Activated naive CD8-positive, alpha-beta T cell treated with anti-CD3 and anti-CD28 coated beads for 36 hours (primary cell): ENCODE measurements around the gene PITPNC1. TPM values are rescaled to one million over a fixed set of nuclear protein-coding genes. Genes with fewer than 3 reads are reported as not detected.
"Not testable (repeated sequence)": the region's sequence is repeated elsewhere in the genome, so short reads cannot be mapped to it uniquely, and the experiment has no call there.

Experiments used
- DNase-seq: peaks from one replicate; pipeline ENCODE4 v3.0.0; 2021
- H3K27ac Mint-ChIP-seq: one replicate; pipeline ENCODE4 v1.8.0; 2022; ENCODE audit warnings: mild to moderate bottlenecking, moderate library complexity, mixed read lengths
- H3K27me3 Mint-ChIP-seq: one replicate; pipeline ENCODE4 v1.8.0; 2022; ENCODE audit warnings: mild to moderate bottlenecking, mixed read lengths
- H3K36me3 Mint-ChIP-seq: one replicate; pipeline ENCODE4 v1.8.0; 2021; ENCODE audit warnings: mild to moderate bottlenecking, mixed read lengths
- H3K4me1 Mint-ChIP-seq: one replicate; pipeline ENCODE4 v1.8.0; 2021; ENCODE audit warnings: mixed read lengths
- H3K4me3 Mint-ChIP-seq: one replicate; pipeline ENCODE4 v1.8.0; 2022; ENCODE audit warnings: mild to moderate bottlenecking, moderate library complexity, mixed read lengths
- H3K9me3 Mint-ChIP-seq: one replicate; pipeline ENCODE4 v1.8.0; 2022; ENCODE audit warnings: mixed read lengths
- total RNA-seq, 2 experiments: library from RNA; stranded (reverse); gene quantifications; one replicate each; pipeline ENCODE4 v1.2.3, GENCODE V29; 2021

PITPNC1 gene
- total RNA-seq, 2 experiments from 2014 or later = 50.1 to 51.1 TPM

GRCh38 chr17:67642488-67642887 lies 265.4 kb downstream of the PITPNC1 start:
- H3K4me3 Mint-ChIP-seq = no peak overlapping the region
- H3K27ac Mint-ChIP-seq = no peak overlapping the region
- no peaks in the 10 kb centered on the region for H3K27me3 Mint-ChIP-seq
- H3K9me3 Mint-ChIP-seq = no peaks in the 10 kb centered on the region
- no peak for DNase-seq
- no peaks in the 10 kb centered on the region for H3K36me3 Mint-ChIP-seq
- H3K4me1 Mint-ChIP-seq = peaks cover 2% of the 10 kb centered on the region

DNA sequence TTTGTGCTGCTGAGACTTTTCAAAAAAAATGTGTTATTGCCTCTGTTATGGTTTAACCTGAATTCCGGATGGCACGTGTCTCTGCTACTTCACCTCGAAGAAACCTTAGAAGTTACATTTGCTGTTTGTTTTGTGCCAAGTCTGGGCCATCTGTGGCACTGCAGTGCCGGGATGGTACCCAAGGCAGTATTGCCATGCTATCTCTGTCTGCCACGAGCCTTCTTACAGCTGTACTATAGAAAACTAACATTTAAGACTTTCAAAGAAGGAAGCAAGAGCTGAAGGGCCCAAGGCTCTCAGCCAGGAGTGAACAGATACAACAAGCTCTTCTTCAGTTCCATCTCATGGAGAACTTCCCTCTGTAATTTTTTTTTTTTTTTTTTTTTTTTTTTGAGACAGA lies 267.0 kb downstream of the PITPNC1 start:
- DNase-seq = no peak
- H3K4me3 Mint-ChIP-seq = no peak overlapping the region
- H3K27me3 Mint-ChIP-seq = no peaks in the 10 kb centered on the region
- peaks cover 4% of the 10 kb centered on the region for H3K4me1 Mint-ChIP-seq
- H3K36me3 Mint-ChIP-seq = no peaks in the 10 kb centered on the region
- H3K27ac Mint-ChIP-seq = no peak overlapping the region
- no peaks in the 10 kb centered on the region for H3K9me3 Mint-ChIP-seq

- not testable (repeated sequence) for DNase-seq, H3K4me1 Mint-ChIP-seq, H3K27me3 Mint-ChIP-seq, H3K27ac Mint-ChIP-seq, H3K9me3 Mint-ChIP-seq, H3K4me3 Mint-ChIP-seq, H3K36me3 Mint-ChIP-seq
Measured at GRCh38 chr17:67645195-67645594, 268.1 kb downstream of the PITPNC1 start.

DNA sequence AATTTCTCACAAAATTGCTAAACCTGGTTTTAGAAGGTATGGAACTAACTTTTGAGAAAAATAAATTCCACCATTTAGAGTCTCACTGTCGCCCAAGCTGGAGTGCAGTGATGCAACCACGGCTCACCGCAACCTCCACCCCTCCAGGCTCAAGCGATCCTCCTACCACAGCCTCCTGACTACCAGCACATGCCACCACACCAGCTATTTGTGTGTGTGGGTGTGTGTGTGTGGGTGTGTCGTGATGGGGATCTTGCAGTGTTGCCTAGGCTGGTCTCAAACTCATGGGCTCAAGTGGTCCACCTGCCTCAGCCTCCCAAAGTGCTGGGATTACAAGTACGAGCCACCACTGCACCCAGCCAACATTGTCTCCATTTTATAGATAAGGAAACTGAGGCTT lies 269.4 kb downstream of the PITPNC1 start:
- Mint-ChIP-seq H3K4me1 (peaks cover 6% of the 10 kb centered on the region), H3K27me3 (no peaks in the 10 kb centered on the region), H3K9me3 (no peaks in the 10 kb centered on the region), H3K4me3 (no peak overlapping the region), H3K27ac (no peak overlapping the region), H3K36me3 (no peaks in the 10 kb centered on the region)
- no peak for DNase-seq

- Mint-ChIP-seq H3K27me3 (no peaks in the 10 kb centered on the region), H3K36me3 (no peaks in the 10 kb centered on the region), H3K9me3 (no peaks in the 10 kb centered on the region), H3K27ac (no peak overlapping the region), H3K4me1 (peaks cover 6% of the 10 kb centered on the region), H3K4me3 (no peak overlapping the region)
- no peak for DNase-seq
Measured at GRCh38 chr17:67647482-67647881, 270.4 kb downstream of the PITPNC1 start.

- Mint-ChIP-seq H3K4me1 (peaks cover 6% of the 10 kb centered on the region), H3K9me3 (no peaks in the 10 kb centered on the region), H3K27ac (no peak overlapping the region), H3K27me3 (no peaks in the 10 kb centered on the region), H3K36me3 (no peaks in the 10 kb centered on the region), H3K4me3 (no peak overlapping the region)
- DNase-seq = no peak
Measured at GRCh38 chr17:67648032-67648905, 271.2 kb downstream of the PITPNC1 start.

GRCh38 chr17:67648906-67649295 lies 271.8 kb downstream of the PITPNC1 start:
- not testable (repeated sequence) for DNase-seq, H3K4me1 Mint-ChIP-seq, H3K27me3 Mint-ChIP-seq, H3K9me3 Mint-ChIP-seq, H3K27ac Mint-ChIP-seq, H3K4me3 Mint-ChIP-seq, H3K36me3 Mint-ChIP-seq

- Mint-ChIP-seq H3K27me3 (no peaks in the 10 kb centered on the region), H3K4me3 (no peak overlapping the region), H3K4me1 (peaks cover 6% of the 10 kb centered on the region), H3K36me3 (no peaks in the 10 kb centered on the region), H3K27ac (no peak overlapping the region), H3K9me3 (no peaks in the 10 kb centered on the region)
- DNase-seq = no peak
Measured at GRCh38 chr17:67649891-67650290, 272.8 kb downstream of the PITPNC1 start.

DNA sequence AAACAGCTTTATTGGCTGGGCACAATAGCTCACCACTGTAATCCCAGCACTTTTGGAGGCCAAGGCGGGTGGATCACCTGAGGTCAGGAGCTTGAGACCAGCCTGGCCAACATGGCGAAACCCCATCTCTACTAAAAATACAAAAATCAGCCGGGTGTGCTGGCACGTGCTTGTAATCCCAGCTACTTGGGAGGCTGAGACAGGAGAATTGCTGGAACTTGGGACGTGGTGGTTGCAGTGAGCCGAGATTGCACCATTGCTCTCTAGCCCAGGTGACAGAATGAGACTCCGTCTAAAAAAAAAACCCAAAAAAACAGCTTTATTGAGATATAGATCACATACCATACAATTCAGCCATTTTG lies 274.1 kb downstream of the PITPNC1 start:
- not testable (repeated sequence) for H3K27ac Mint-ChIP-seq

GRCh38 chr17:67652433-67652832 lies 275.4 kb downstream of the PITPNC1 start:
- no peaks in the 10 kb centered on the region for H3K27me3 Mint-ChIP-seq
- H3K4me3 Mint-ChIP-seq = no peak overlapping the region
- H3K36me3 Mint-ChIP-seq = peaks cover 9% of the 10 kb centered on the region
- H3K27ac Mint-ChIP-seq = no peak overlapping the region
- peaks cover 2% of the 10 kb centered on the region for H3K9me3 Mint-ChIP-seq
- no peak for DNase-seq
- peaks cover 6% of the 10 kb centered on the region for H3K4me1 Mint-ChIP-seq

More for the DNA sequence above, 274.1 kb downstream of the PITPNC1 start:
- not testable (repeated sequence) for H3K4me3 Mint-ChIP-seq, DNase-seq, H3K4me1 Mint-ChIP-seq, H3K36me3 Mint-ChIP-seq, H3K27me3 Mint-ChIP-seq, H3K9me3 Mint-ChIP-seq

DNA sequence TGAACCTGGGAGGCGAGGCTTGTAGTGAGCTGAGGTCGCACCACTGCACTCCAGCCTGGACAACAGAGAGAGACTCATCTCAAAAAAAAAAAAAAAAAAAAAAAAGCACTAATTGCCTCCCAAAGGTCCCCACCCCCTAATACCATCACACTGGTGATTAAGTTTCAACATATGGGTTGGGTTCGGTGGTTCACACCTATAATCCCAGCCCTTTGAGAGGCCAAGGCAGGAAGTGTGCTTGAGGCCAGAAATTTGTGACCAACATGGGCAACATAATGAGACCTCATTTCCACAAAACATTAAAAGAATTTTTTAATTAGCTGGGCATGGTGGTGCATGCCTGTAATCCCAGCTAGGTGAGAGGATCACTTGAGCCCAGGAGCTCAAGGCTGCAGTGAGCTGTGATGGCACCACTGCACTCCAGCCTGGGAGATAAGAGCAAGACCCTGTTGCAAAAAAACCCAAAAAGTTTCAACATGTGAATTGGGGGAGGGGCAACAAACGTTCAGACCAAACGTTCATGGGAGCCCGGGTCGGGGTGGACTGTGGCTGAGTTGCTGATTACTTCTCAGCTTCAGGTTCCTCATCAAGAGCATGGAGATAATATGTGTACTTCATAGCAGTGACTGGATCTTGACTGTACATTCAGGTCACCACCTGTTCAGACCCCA lies 278.5 kb downstream of the PITPNC1 start:
- Mint-ChIP-seq H3K4me3 (no peak overlapping the region), H3K4me1 (peaks cover 2% of the 10 kb centered on the region), H3K36me3 (peaks cover 29% of the 10 kb centered on the region), H3K9me3 (peaks cover 13% of the 10 kb centered on the region), H3K27me3 (no peaks in the 10 kb centered on the region), H3K27ac (no peak overlapping the region)
- no peak for DNase-seq

DNA sequence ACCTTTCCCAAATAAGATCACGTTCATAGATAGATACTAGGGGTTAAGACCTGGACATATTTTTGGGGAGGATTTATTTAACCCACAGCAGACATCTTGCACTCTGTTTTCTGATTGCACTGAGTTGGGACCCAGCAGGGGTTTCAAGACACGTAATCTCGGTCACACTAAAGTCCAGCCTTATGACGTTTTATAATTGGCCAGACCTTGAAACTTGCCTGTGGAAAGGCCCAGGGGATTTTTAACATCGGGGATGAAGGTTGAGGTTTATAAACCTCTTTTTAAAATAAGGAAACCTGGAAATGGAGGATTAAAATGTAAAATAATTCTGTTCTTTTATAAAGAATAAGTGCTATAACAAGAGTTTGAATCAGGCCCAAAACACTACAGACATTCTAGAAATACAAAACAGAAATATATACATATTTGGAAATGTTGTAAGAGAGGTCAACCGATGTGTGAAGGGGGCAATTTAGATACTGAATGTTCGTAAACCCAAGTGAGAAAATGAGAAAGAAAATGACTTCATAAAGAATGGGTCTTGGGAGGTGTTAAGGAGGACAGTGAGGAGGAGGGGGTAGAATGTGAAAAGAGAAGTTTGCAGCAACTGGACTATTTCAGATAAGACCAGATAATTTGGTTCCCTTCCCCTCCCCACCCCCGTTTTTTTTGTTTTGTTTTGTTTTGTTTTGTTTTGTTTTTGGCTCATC lies 279.6 kb downstream of the PITPNC1 start:
- Mint-ChIP-seq H3K27ac (no peak overlapping the region), H3K9me3 (peaks cover 13% of the 10 kb centered on the region), H3K36me3 (peaks cover 36% of the 10 kb centered on the region), H3K4me3 (no peak overlapping the region), H3K4me1 (peaks cover 2% of the 10 kb centered on the region), H3K27me3 (no peaks in the 10 kb centered on the region)
- DNase-seq = no peak

- no peak for DNase-seq
- Mint-ChIP-seq H3K27me3 (no peaks in the 10 kb centered on the region), H3K9me3 (peaks cover 13% of the 10 kb centered on the region), H3K4me1 (peaks cover 2% of the 10 kb centered on the region), H3K4me3 (no peak overlapping the region), H3K27ac (no peak overlapping the region), H3K36me3 (peaks cover 38% of the 10 kb centered on the region)
Measured at GRCh38 chr17:67657596-67657995, 280.5 kb downstream of the PITPNC1 start.

GRCh38 chr17:67658265-67658664 lies 281.2 kb downstream of the PITPNC1 start:
- Mint-ChIP-seq H3K36me3 (peaks cover 42% of the 10 kb centered on the region), H3K27me3 (no peaks in the 10 kb centered on the region), H3K27ac (no peak overlapping the region), H3K4me1 (peaks cover 2% of the 10 kb centered on the region), H3K9me3 (peaks cover 13% of the 10 kb centered on the region), H3K4me3 (no peak overlapping the region)
- DNase-seq = no peak

DNA sequence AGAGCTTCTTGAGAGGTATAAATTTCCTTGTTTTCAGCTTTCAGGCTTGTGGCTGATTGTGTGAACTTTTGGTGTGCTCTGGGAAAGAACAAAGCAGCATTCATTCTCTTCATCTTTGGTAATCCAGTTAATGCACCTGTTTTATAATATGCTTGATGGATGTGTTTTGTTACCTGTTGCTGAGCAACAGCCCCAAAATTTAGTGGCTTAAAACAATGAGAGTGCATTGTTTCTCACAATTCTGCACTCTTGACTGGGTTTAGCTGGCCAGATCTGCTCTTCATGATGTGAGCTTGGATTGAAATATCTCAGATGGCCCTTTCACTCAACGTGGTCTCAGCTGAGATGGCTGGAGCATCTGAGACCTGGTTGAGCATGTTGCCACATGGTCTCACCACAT lies 281.9 kb downstream of the PITPNC1 start:
- Mint-ChIP-seq H3K36me3 (peaks cover 42% of the 10 kb centered on the region), H3K4me3 (no peak overlapping the region), H3K27me3 (no peaks in the 10 kb centered on the region), H3K27ac (no peak overlapping the region), H3K9me3 (peaks cover 13% of the 10 kb centered on the region), H3K4me1 (peaks cover 2% of the 10 kb centered on the region)
- no peak for DNase-seq
